Ramos (cell line): ENCODE results near the gene SRGAP2B.
"Not testable (repeated sequence)": the region's sequence is repeated elsewhere in the genome, so short reads cannot be mapped to it uniquely, and the experiment has no call there.

Source experiments
- in situ Hi-C: fragments of 300-500 bp; cut with MboI; formaldehyde crosslinking; loops from one replicate; pipeline ENCODE4 v1.14.3; 2022; ENCODE audit warnings: low sequenced_read_pairs; ENCODE audit not compliant: unreplicated experiment

SRGAP2B gene

GRCh38 chr1:144917154-144918026, 177.7 kb downstream of the SRGAP2B start:
- in situ Hi-C loops, result not testable (repeated sequence)

- in situ Hi-C loops, result not testable (repeated sequence)
Measured at GRCh38 chr1:144913977-144914734, 181.0 kb downstream of the SRGAP2B start.

DNA sequence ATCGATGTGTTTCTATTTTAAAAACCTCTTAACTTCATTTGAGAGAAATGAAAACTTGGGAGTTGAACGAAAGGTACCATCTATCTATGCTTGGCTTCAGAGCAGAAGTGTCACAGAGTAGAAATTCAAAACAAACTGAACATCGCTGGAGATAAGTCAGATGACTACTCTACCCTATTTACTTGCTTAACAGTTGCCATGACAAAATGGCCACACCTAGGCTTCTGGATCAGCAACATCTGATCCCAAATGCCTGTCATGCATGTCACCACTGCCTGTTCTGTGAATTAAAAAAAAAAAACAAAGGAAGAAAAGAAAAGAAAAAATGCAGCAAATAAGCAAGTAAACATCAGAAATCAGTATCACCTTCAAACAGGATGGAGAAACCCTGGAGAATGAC, 181.7 kb downstream of the SRGAP2B start:
- in situ Hi-C loops, result not testable (repeated sequence)

GRCh38 chr1:144910729-144911128, 184.4 kb downstream of the SRGAP2B start:
- in situ Hi-C loops, result not testable (repeated sequence)

GRCh38 chr1:144900841-144901240, 194.3 kb downstream of the SRGAP2B start:
- in situ Hi-C loops, result not testable (repeated sequence)

GRCh38 chr1:144894454-144895201, 200.5 kb downstream of the SRGAP2B start:
- in situ Hi-C loops, result not testable (repeated sequence)

GRCh38 chr1:144893710-144894438, 201.3 kb downstream of the SRGAP2B start:
- in situ Hi-C loops, result not testable (repeated sequence)

DNA sequence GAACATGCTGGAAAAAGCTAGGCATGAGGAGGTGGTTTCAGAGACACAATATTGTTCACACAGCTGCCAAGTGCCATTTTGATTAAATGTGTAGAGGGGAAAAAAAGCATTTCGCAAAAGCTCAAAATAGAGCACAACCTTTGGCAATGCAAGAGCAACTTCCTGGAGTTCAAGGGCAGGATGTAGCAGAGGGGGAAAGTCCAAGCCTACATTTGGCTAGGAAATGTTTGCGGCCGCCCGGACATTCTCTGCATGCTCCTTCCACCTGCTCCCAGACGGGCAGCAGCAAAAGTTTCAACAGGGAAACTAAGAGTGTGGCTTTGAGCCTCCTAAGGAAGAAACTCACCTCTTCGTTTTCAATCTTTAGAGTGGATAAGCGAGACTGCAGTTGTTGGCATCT, 202.1 kb downstream of the SRGAP2B start:
- in situ Hi-C loops, result not testable (repeated sequence)

GRCh38 chr1:144889450-144890115, 205.5 kb downstream of the SRGAP2B start:
- in situ Hi-C loops, result not testable (repeated sequence)

GRCh38 chr1:144883022-144883421, 212.1 kb downstream of the SRGAP2B start:
- in situ Hi-C loops, result not testable (repeated sequence)

- in situ Hi-C loops, result not testable (repeated sequence)
Measured at GRCh38 chr1:144882343-144882742, 212.8 kb downstream of the SRGAP2B start.

- in situ Hi-C loops, result not testable (repeated sequence)
Measured at GRCh38 chr1:144858607-144859006, 236.5 kb downstream of the SRGAP2B start.
